ENCODE data around the gene CLDN9. TPM values are rescaled to one million over a fixed set of nuclear protein-coding genes. Genes with fewer than 3 reads are reported as not detected.

CLDN9 gene
- total and polyA plus RNA-seq, 9 of the 15 experiments (the other 6 are each of a cell fraction or from before 2014, with no cell fraction given), result 0.12 to 0.44 (median 0.22) TPM; not detected in 4

DNA sequence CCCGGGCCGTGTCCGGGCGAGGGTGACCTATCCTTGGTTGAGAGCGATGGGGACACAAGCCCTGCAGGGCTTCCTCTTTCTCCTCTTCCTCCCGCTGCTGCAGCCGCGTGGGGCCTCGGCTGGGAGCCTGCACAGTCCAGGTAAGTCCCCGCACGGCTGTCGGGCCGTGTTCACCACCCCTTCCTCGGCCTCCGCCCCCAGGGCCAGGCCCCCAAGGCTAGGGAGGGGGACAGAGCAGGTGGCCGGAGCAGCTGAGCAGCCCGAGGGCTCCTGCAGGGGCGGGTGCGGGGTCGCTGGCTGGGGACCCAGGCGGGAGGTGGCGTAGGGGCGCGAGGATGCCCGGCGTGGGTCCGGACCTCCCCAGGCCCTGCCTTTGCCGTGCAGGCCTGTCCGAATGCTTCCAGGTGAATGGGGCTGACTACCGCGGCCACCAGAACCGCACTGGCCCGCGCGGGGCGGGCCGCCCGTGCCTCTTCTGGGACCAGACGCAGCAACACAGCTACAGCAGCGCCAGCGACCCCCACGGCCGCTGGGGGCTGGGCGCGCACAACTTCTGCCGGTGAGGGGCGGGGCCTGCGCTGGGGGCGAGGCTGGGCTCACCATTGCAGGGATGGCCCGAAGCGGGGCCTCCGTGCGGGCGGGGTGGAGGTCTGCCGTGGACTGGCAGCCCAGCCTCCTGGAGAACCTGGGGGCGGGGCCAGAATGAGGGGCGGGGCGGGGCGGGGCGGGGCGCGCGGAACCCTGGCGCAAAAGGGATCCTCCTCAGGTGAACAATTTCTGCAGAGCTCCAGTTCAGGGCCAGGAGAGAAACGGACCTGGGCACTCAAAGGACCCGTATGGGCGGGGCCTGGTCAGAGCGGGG, 48.0 kb upstream of the CLDN9 start (continued):
- TF ChIP-seq, protein P1, sequence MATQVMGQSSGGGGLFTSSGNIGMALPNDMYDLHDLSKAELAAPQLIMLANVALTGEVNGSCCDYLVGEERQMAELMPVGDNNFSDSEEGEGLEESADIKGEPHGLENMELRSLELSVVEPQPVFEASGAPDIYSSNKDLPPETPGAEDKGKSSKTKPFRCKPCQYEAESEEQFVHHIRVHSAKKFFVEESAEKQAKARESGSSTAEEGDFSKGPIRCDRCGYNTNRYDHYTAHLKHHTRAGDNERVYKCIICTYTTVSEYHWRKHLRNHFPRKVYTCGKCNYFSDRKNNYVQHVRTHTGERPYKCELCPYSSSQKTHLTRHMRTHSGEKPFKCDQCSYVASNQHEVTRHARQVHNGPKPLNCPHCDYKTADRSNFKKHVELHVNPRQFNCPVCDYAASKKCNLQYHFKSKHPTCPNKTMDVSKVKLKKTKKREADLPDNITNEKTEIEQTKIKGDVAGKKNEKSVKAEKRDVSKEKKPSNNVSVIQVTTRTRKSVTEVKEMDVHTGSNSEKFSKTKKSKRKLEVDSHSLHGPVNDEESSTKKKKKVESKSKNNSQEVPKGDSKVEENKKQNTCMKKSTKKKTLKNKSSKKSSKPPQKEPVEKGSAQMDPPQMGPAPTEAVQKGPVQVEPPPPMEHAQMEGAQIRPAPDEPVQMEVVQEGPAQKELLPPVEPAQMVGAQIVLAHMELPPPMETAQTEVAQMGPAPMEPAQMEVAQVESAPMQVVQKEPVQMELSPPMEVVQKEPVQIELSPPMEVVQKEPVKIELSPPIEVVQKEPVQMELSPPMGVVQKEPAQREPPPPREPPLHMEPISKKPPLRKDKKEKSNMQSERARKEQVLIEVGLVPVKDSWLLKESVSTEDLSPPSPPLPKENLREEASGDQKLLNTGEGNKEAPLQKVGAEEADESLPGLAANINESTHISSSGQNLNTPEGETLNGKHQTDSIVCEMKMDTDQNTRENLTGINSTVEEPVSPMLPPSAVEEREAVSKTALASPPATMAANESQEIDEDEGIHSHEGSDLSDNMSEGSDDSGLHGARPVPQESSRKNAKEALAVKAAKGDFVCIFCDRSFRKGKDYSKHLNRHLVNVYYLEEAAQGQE (IDR thresholded peaks at IDR 0.05; ENCODE audit: borderline replicate concordance), result no peak
- TF ChIP-seq, protein P1 (CRISPR knock-in tag; IDR thresholded peaks at IDR 0.05; ENCODE audit: low read depth), result 0 out of 2 replicates have a peak, but pooled peaks have one; percentile 58
- peak; percentile 62; the same call in 1 of the 2 replicates for TF ChIP-seq ZNF282 (CRISPR knock-in tag; IDR thresholded peaks at IDR 0.05)
- TF ChIP-seq KDM2B (CRISPR knock-in tag; IDR thresholded peaks at IDR 0.05), result peak; percentile 80; the same call in 1 of the 2 replicates
- TF ChIP-seq, protein P2, sequence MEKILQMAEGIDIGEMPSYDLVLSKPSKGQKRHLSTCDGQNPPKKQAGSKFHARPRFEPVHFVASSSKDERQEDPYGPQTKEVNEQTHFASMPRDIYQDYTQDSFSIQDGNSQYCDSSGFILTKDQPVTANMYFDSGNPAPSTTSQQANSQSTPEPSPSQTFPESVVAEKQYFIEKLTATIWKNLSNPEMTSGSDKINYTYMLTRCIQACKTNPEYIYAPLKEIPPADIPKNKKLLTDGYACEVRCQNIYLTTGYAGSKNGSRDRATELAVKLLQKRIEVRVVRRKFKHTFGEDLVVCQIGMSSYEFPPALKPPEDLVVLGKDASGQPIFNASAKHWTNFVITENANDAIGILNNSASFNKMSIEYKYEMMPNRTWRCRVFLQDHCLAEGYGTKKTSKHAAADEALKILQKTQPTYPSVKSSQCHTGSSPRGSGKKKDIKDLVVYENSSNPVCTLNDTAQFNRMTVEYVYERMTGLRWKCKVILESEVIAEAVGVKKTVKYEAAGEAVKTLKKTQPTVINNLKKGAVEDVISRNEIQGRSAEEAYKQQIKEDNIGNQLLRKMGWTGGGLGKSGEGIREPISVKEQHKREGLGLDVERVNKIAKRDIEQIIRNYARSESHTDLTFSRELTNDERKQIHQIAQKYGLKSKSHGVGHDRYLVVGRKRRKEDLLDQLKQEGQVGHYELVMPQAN (IDR thresholded peaks at IDR 0.05; ENCODE audit: borderline replicate concordance), result no peak
- TF ChIP-seq, protein P3, sequence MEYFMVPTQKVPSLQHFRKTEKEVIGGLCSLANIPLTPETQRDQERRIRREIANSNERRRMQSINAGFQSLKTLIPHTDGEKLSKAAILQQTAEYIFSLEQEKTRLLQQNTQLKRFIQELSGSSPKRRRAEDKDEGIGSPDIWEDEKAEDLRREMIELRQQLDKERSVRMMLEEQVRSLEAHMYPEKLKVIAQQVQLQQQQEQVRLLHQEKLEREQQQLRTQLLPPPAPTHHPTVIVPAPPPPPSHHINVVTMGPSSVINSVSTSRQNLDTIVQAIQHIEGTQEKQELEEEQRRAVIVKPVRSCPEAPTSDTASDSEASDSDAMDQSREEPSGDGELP (CRISPR knock-in tag; IDR thresholded peaks at IDR 0.05; ENCODE audit: borderline replicate concordance), result peak; percentile 39; the same call in 1 of the 2 replicates
- TF ChIP-seq, protein P4, sequence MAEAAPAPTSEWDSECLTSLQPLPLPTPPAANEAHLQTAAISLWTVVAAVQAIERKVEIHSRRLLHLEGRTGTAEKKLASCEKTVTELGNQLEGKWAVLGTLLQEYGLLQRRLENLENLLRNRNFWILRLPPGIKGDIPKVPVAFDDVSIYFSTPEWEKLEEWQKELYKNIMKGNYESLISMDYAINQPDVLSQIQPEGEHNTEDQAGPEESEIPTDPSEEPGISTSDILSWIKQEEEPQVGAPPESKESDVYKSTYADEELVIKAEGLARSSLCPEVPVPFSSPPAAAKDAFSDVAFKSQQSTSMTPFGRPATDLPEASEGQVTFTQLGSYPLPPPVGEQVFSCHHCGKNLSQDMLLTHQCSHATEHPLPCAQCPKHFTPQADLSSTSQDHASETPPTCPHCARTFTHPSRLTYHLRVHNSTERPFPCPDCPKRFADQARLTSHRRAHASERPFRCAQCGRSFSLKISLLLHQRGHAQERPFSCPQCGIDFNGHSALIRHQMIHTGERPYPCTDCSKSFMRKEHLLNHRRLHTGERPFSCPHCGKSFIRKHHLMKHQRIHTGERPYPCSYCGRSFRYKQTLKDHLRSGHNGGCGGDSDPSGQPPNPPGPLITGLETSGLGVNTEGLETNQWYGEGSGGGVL (CRISPR knock-in tag; IDR thresholded peaks at IDR 0.05), result no peak
- peak; percentile 96 for TF ChIP-seq ZBTB7A (IDR thresholded peaks at IDR 0.05; ENCODE audit: borderline replicate concordance, control insufficient read depth, low read depth, low read length)
- TF ChIP-seq ADNP (tag; IDR thresholded peaks at IDR 0.05), result no peak
